HG02970 (cell line): ENCODE measurements around the gene ZNF732.
"Not testable (repeated sequence)": the region's sequence is repeated elsewhere in the genome, so short reads cannot be mapped to it uniquely, and the experiment has no call there.

Experiments
- ATAC-seq: cut with Tn5 transposase; IDR thresholded peaks from one replicate; pipeline ENCODE4 v1.9.1; 2021; ENCODE audit warnings: mild to moderate bottlenecking, moderate library complexity, moderate number of reproducible peaks; ENCODE audit not compliant: unreplicated experiment, low FRiP score

ZNF732 gene

DNA sequence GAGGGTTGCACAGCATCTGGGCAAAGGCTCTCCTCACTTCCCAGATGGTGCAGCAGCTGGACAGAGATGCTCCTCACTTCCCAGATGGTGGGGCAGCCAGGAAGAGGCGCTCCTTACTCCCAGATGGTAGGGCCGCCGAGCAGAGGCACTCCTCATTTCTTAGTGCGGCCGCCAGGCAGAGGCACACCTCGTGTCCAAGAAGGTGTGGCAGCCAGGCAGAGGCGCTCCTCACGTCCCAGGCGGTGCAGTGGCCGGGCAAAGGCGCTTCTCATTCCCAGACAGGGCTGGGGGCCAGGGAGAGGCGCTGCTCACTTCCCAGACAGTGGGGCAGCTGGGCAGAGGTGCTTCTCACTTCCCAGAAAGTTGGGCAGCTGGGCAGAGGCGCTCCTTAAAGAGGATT, 48.8 kb downstream of the ZNF732 start:
- no peak for ATAC-seq

DNA sequence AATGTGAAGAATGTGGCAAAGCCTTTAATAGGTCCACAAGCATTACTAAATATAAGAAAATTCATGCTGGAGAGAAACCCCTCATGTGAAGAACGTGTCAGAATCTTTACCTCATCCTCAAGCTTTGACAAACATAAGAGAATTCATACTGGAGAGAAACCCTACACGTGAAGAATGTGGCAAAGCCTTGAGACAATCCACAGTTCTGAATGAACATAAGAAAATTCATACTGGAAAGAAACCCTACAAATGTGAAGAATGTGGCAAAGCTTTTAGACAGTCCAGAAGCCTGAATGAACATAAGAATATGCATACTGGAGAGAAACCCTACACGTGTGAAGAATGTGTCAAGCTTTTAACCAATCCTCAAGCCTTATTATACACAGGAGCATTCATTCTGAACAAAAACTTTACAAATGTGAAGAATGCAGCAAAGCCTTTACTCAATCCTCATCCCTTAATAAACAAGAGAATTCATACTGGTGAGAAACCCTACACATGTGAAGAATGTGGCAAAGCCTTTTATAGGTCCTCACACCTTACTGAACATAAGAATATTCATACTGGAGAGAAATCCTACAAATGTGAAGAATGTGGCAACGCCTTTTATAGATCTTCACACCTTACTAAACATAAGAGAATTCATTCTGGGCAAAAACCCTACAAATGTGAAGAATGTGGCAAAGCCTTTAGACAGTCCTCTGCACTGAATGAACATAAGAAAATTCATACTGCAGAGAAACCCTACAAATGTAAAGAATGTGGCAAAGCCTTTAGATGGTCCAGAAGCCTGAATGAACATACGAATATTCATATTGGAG, 51.1 kb downstream of the ZNF732 start:
- ATAC-seq = no peak

DNA sequence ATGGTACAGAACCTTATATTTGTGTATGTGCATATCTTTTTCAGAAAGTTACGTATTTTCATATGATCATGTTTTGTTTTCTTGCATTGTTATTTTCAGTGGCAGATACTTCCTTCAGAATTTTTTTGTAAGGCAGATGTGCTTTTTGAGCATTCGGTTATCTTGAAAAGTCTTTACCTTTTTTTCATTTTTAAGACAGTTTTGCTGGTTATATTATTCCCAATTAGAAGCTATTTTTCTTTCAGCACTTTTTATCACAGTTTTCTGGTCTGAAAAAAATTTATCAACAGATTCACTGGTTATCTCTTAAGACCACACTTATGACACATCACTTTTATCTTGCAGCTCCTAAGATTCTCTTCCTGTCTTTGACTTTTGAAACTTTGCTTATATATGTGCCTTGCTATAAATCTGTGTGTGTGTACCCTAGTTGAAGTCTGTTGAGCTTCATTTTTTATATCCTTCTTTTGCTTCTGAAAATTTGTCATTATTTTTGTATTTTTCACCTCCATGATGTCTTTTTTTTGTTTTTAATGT, 53.1 kb downstream of the ZNF732 start:
- no peak for ATAC-seq

DNA sequence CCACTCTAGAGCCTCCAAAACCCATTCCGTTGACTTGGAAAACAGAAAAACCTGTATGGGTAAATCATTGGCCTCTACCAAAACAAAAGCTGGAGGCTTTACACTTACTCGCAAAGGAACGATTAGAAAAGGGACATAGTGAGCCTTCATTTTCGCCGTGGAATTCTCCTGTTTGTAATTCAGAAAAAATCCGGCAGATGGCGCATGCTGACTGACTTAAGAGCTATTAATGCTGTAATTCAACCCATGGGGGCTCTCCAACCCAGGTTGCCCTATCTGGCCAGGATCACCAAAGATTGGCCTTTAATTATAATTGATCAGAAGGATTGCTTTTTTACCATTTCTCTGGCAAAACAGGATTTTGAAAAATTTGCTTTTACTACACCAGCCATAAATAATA, 60.8 kb downstream of the ZNF732 start:
- ATAC-seq = no peak

- ATAC-seq = no peak
Measured at GRCh38 chr4:243426-243825, 61.8 kb downstream of the ZNF732 start.

DNA sequence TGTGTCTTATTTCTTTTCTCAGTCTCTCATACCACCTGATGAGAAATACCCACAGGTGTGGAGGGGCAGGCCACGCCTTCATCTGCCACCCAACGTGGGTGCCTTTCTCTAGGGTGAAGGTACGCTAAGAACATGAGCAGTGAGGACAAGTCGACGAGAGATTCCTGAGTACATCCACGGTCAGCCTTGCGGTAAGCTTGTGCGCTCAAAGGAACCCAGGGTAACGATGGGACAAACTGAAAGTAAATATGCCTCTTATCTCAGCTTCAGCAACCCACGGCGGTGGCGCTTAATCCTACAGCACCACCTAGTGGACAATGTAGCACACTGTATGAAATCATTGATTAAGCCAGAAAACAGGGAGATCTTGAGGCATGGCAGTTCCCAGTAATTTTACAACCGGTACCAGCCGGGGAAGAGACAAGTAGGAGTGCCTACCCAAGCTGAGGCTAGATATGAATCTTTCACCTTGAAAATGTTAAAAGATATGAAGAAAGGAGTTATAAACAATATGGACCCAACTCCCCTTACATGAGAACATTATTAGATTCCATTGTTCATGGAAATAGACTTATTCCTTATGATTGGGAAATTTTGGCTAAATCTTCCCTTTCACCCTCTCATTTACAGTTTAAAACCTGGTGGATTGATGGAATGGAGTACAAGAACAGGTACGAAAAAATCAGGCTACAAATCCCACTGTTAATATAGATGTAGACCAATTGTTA, 63.0 kb downstream of the ZNF732 start:
- ATAC-seq = no peak

- not testable (repeated sequence) for ATAC-seq
Measured at GRCh38 chr4:241411-241810, 63.9 kb downstream of the ZNF732 start.

DNA sequence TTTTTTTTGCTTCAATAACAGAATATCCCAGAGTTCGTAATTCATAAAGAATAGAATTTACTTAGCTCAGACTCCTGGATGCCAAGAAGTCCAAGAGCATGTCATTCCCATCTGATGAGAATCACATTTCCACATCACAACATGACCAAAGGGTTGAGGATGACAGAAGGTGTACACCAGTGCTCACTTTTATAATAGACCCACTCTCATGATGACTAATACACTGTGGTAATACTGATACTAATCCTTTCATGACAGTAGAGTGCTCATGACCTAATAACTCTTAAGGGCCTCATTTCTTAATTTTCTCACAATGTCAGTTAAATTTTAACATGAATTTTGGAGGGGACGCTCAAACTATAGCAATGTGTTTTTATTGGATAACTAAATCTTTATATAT, 69.2 kb downstream of the ZNF732 start:
- ATAC-seq = no peak

DNA sequence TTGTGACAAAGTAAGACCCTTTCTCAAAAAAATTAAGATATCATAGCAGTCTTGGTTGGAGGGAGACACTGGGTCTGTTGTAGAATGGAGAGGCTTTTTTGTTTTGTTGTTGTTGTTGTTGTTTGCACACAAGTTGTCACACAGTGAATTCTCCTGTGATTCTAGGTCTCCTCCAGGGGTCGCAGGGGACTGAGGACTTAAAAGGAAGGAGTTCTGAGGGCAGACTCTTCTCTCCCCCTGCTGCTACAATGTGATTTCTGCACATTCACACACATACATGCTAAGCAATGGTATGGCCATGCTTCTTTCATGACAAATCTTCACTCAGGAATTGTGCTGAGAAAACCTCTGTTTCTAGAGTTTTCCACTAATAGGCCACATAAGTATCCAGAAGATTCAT, 71.1 kb downstream of the ZNF732 start:
- no peak for ATAC-seq

GRCh38 chr4:223913-224497, 81.3 kb downstream of the ZNF732 start:
- no peak for ATAC-seq
